Measurements from ENCODE around the gene NPTX1. TPM values are rescaled to one million over a fixed set of nuclear protein-coding genes. Genes with fewer than 3 reads are reported as not detected.

The NPTX1 gene
- total RNA-seq, 4 donors from 2014 or later: 1.1 to 2.6 (median 2.3) TPM

DNA sequence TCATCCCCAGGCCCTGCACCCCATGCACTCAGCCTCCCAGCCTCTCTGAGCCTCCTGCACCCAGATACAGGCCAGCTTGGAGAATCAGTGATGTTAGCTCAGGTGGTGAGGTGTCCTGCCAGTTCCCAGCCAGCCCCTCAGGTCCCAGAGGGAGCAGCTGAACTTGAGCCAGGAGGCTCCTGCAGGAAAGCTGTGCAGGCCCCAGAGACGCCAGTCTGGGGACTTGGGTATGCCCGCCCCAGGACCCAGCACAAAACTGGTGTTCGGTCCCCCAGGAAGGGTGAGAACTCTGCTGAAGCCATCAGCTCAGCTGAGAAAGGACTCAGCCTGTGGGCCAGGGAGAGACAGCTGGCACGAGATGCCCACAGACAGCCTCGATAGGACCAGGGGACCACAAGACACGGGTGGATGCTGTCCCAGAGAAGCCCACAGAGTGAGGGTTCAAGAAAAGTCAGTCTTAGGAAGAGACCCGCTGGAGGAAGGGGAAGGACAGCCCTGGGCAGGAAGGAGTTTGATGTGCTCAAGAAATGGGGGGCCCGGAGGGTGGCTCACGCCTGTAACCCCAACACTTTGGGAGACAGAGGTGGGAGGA, 50.5 kb downstream of the NPTX1 start:
- no peak overlapping the region for H3K4me3 ChIP-seq (ENCODE audit: low read depth, poor library complexity, severe bottlenecking)
- intact Hi-C loops (cut with DNase I; ENCODE audit: low total_unique reads): loop anchor here (2.0 to 5.0 kb wide), 2 partner anchors 151 to 559 kb away; no protein-coding TSS in a partner anchor
- no peak for DNase-seq (ENCODE audit: low spot score in 2 of 2)
- WGBS, 2 donors: 84 to 87% methylated on average over 7 to 9 of the region's 9 CpGs
- TF ChIP-seq, protein P1, sequence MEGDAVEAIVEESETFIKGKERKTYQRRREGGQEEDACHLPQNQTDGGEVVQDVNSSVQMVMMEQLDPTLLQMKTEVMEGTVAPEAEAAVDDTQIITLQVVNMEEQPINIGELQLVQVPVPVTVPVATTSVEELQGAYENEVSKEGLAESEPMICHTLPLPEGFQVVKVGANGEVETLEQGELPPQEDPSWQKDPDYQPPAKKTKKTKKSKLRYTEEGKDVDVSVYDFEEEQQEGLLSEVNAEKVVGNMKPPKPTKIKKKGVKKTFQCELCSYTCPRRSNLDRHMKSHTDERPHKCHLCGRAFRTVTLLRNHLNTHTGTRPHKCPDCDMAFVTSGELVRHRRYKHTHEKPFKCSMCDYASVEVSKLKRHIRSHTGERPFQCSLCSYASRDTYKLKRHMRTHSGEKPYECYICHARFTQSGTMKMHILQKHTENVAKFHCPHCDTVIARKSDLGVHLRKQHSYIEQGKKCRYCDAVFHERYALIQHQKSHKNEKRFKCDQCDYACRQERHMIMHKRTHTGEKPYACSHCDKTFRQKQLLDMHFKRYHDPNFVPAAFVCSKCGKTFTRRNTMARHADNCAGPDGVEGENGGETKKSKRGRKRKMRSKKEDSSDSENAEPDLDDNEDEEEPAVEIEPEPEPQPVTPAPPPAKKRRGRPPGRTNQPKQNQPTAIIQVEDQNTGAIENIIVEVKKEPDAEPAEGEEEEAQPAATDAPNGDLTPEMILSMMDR (IDR thresholded peaks at IDR 0.05): no peak
- no peak for TF ChIP-seq POLR2A (IDR thresholded peaks at IDR 0.05)

DNA sequence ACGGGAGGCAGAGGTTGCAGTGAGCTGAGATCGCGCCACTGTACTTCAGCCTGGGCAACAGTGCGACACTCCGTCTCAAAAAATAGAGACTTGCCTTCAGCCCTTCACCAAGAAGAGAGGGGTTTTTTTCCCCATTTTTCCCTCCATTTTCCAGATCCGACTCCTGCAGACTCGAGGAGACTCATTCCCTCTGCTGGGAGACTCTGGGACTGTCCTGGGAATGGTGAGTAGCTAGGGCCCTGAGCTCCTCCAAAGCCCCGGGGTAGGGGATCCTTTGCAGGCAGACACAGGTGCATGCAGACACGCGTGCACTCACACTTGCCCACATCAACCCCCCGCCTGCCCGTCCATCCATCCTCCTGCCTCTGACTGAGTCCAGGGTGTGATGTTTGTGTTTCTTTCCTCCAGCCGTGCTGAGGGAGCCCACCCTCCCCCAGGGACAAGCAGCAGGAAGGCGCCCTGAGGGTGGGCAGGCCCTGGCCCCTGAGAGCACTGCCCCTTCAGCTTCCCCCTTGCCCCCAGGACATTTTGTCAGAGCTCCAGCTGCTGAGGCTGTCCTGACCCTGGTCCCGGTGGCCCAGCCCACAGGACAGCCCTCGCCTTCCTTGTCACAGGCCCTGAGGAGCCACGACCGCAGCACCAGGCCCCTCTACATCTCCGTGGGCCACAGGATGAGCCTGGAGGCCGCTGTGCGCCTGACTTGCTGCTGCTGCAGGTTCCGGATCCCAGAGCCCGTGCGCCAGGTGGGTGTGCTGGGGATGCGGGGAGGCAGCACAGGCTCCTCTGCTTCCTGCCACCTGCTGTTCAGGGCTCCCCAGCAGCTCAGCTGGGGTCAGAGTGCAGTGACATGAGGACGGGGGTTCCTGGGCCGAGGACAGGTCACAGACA, 51.3 kb downstream of the NPTX1 start:
- TF ChIP-seq, protein P1 (IDR thresholded peaks at IDR 0.05): no peak
- TF ChIP-seq POLR2A (IDR thresholded peaks at IDR 0.05): no peak
- intact Hi-C loops (cut with DNase I; ENCODE audit: low total_unique reads): loop anchor here (2.0 to 5.0 kb wide), 2 partner anchors 152 to 560 kb away; no protein-coding TSS in a partner anchor
- WGBS, 2 donors: 81% methylated on average over 21 to 22 of the region's 27 CpGs

DNA sequence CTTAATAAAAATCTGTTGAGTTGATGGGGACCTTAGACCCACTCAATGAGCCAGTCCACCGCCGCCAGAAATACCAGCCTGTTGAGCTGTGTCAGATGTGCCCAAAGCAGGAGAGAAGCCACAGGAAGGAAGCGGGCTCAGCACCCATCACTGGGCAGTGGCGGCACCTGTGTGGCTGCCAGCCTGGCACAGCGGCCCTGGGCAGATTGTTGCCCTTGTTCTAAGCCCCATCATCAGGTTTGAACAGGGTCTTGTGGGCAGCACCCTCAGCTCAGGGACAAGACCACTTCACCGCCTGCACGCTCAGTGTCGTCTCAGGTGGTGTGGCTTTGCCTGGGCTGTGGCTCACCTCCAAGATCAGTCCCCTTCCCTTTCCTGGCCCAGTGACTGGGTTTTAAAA, 52.1 kb downstream of the NPTX1 start:
- TF ChIP-seq, protein P1 (IDR thresholded peaks at IDR 0.05): no peak
- no peak for TF ChIP-seq POLR2A (IDR thresholded peaks at IDR 0.05)
- intact Hi-C loops (cut with DNase I; ENCODE audit: low total_unique reads): loop anchor here (2.0 kb wide), 1 partner anchor 561 kb away; no protein-coding TSS in a partner anchor
- 80 to 88% methylated on average over 8 of the region's 8 CpGs for WGBS, 2 donors
- DNase-seq (ENCODE audit: low spot score in 2 of 2): no peak
- H3K4me3 ChIP-seq (ENCODE audit: low read depth, poor library complexity, severe bottlenecking): no peak overlapping the region

More for the DNA sequence above, 51.3 kb downstream of the NPTX1 start:
- no peak overlapping the region for H3K4me3 ChIP-seq (ENCODE audit: low read depth, poor library complexity, severe bottlenecking)
- DNase-seq (ENCODE audit: low spot score in 2 of 2): no peak

DNA sequence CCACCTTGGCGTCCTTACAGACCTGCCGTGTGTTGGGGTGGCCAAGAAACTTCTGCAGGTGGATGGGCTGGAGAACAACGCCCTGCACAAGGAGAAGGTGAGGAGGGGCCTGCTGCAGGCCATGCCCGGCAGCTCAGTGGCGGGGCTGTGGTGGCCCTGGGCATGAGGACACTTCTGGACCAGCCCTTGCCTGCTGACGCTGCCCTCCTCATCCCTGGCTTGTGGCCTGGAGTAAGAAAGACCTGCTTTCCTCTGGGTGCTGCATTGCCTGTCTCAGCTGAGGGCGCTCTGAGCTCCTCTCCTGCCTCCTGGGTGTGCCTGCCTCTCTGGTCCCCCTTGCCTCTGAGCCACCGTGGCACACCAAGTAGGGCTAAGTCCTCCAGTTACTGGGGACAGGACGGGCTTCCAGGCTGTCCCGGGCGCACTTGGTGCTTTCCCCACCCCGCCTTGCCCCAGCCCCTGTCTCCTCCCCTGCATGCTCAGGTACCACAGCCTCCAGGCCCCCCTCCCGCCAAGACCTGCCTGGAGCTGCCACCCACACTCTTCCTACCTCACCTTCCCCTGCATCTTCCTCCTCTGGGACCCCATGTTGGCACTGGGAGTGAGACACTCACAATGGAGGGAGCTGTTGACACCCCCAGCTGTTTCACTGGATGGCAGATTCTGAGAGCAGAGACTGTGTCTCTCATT, 52.7 kb downstream of the NPTX1 start:
- intact Hi-C loops (cut with DNase I; ENCODE audit: low total_unique reads): loop anchor here (2.0 kb wide), 1 partner anchor 561 kb away; no protein-coding TSS in a partner anchor
- 44 to 48% methylated on average over 9 to 12 of the region's 13 CpGs for WGBS, 2 donors
- DNase-seq (ENCODE audit: low spot score in 2 of 2): no peak
- TF ChIP-seq POLR2A (IDR thresholded peaks at IDR 0.05): no peak
- TF ChIP-seq, protein P1 (IDR thresholded peaks at IDR 0.05): no peak
- no peak overlapping the region for H3K4me3 ChIP-seq (ENCODE audit: low read depth, poor library complexity, severe bottlenecking)

DNA sequence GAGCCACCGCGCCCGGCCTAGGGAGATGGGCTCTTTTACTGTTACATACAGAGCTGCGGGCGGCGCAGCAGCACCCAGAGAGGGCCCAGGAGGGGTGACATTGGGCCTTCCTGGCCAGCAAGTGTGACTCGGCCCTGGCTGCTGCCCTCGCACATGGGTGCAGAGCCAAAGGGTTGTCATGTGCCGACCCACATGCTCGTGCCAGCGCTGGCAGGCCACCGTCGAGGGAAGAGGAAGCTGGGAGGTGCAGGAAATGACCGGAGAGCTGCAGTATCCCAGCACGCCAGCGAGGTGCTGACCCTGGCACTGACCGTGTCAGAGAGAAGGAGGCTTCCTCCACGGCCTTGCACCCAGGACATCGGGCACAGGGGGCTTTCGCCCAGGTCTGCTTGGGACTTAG, 53.4 kb downstream of the NPTX1 start:
- no peak overlapping the region for H3K4me3 ChIP-seq (ENCODE audit: low read depth, poor library complexity, severe bottlenecking)
- 55 to 59% methylated on average over 16 to 20 of the region's 20 CpGs for WGBS, 2 donors
- TF ChIP-seq, protein P1 (IDR thresholded peaks at IDR 0.05): no peak
- TF ChIP-seq POLR2A (IDR thresholded peaks at IDR 0.05): no peak
- intact Hi-C loops (cut with DNase I; ENCODE audit: low total_unique reads): no loop called here
- no peak for DNase-seq (ENCODE audit: low spot score in 2 of 2)

All from lower leg skin (tissue), 4 donors.